T1000 (cell line): ENCODE measurements around the gene CCDC142.
"Not testable (repeated sequence)": the region's sequence is repeated elsewhere in the genome, so short reads cannot be mapped to it uniquely, and the experiment has no call there.

Source experiments
- DNase-seq: peaks from one replicate; lab custom pipeline; 2025; ENCODE audit warnings: mixed read lengths; lab: John Stamatoyannopoulos, UW

CCDC142 gene

DNA sequence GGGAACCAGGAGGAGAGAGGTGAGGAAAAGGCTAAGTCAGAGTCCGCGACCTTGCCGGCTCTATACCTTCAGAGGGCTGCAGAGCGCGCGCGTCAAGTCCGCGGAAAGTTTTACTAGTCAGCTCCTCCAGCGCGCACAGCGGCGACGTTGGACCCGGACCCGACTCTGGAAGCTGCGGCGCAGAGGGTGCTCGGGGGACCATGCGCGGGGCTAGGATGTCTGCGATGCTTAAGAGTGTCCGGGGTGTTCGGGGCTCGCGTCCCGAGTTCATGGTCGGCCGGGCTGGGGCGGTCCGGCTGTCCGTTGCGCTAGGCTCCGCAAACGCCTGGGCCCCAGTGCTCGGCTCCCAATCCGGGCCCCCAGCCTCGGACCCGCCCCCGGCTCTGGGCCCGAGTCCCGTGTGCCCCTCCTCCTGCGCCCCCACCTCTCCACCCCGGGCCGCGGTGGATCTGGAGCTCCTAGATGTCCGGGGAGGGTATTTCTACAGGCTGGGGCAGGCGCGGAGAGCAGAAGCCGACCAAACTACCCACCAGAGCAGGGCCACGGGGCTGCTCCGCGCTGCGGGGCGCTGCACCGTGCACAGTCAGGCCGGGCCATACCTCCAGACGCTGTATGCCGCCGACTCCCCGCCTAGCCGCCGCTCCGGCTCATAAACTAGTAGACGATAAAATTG, 16.6 kb upstream of the CCDC142 start, which contains the start of gene LBX2:
Gene LBX2 (minus strand): TSS at position 337 of the 673 bp plus-strand sequence. CDS start 66 bp downstream, at position 271.
- no peak for DNase-seq

DNA sequence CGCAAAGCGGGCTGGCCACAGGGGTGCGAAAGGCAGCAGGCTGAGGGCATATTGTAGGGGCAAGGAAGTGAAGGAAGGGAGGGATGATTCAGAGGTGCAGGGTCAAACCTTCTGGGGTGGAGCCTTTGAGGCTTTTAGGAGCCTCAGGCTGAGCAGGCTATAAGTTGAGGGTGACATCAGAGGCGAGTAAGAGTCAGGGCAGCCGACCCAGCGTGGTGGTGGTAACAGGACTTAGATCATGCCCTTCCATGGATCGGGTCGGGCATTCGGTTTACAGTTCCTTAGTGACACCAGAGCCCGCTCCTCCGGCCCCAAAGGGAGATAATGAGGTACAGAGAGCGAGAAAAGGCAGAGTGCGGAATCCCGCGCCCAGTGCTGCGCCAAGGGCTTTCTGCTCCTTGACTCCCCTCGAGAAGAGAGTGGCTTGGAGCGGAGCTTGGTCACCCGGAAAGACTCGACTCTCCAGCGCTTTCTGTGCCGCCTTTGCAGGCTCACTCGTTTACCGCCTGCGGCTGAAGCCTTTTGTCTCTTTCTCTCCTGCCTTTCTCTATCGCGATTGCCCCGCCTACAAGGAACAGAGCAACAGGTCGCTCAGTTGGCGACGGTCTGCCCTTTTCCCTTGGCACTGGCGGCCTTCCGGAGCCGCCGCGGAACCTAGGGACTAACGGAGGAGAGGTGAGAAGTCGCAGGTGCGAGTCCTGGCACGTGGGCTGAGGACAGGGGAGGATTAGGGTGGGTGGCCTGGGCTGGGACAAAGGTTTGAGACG, 15.9 kb upstream of the CCDC142 start:
- no peak for DNase-seq

DNA sequence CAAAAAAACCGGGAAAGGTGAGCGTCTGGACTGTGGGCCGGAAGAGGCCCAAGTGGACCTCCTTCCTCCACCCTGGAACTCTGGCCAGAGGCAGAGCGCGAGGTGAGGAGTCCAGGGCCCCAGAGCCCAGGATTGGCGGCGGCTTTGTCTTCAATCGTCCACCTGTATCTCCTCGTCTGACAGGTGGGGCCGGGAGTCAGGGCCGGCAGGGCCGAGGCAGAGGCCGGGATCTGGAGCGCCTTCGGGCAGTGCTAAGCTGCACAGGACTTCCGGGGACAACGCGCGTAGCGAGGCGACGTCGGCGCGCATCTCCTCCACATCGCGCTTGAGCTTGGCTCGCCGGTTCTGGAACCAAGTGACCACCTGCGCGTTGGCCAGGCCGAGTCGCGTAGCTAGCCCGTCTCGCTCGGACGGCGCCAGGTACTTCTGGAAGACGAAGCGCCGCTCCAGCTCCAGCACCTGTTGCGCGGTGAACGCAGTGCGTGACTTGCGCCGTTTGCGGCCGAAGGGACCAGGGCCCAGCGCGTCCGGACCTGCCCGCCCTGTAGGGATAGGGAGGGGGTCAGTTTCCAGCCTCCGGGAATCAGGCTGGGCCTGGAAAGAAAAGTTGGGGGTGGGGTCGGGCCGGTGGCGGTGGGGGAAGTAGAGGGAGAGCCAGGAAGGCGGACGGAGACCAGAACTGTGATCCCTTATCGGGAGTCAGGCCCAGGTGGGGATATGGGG, 15.1 kb upstream of the CCDC142 start:
- no peak for DNase-seq

DNA sequence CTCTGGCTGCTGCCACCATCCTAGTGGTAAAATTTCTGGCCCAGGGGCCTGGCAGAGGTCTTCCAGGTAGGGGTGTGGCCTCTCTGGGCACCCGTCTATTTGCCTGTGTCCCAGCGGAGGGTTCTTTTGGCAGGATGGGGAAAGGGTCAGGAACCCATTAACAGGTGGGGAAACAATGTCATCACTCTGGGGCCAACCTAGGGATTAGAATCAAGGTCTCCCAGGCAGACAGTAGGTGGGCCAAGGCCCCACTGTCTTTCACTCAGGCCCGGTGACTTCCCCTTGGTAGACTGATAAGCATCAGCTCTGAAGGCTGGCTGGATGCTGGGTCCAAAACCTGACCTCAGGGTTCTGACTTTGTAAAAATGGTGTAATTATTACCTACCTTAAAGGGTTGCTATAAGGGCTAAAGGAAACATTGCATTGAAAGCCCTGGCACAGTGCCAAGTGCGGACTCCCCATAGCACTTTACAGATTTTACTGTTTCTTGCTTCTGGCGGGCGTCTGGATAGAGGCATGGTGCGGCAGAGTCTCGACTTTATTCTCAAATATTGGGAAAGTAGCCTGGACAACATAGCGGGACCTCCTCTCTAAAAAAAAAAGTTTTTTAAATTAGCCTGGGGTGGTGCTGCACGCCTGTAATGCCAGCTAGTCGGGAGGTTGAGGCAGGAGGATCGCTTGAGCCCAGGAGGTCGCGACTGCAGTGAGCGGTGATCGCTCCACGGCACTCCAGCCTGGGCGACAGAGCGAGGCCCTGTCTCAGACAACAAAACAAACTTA, 14.4 kb upstream of the CCDC142 start:
- no peak for DNase-seq

DNA sequence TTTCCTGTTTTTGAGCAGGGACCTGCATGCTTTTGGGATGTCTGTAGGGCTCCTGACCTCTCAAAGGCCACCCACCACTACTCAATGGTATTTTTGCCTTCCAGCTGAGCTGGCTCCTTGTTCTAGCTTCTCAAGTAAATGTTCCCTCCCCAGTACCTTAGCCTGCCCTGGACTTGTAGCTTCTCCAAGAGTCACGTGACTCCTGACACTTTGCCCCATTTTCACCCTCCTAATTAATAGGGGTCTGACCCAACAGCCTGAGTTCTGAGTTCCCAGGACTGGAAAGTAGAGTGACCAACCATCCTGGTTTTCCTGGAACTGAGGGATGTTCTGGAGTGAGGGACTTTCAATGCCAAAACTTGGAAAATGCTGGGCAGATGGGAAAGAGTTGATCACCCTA, 12.6 kb upstream of the CCDC142 start:
- no peak for DNase-seq

DNA sequence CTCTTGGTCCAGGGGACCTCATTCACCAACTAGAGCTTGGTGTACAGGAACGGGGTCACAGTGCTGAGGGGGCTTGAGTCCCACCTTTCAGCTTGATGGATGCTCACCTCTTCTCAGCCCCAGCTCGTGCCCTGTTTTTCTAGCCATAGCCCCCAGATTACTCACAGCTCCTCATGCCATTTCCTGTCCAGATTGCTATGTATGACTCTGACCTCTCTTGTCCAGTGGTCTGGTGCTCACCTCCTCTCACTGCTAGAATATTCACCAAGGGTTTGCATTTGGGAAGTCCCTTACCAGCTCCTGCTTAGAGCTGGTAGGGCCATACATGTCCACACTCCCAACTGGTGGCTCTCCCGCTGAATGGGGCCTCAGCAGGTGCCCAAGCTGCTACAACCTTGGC, 10.7 kb upstream of the CCDC142 start:
- DNase-seq = no peak

DNA sequence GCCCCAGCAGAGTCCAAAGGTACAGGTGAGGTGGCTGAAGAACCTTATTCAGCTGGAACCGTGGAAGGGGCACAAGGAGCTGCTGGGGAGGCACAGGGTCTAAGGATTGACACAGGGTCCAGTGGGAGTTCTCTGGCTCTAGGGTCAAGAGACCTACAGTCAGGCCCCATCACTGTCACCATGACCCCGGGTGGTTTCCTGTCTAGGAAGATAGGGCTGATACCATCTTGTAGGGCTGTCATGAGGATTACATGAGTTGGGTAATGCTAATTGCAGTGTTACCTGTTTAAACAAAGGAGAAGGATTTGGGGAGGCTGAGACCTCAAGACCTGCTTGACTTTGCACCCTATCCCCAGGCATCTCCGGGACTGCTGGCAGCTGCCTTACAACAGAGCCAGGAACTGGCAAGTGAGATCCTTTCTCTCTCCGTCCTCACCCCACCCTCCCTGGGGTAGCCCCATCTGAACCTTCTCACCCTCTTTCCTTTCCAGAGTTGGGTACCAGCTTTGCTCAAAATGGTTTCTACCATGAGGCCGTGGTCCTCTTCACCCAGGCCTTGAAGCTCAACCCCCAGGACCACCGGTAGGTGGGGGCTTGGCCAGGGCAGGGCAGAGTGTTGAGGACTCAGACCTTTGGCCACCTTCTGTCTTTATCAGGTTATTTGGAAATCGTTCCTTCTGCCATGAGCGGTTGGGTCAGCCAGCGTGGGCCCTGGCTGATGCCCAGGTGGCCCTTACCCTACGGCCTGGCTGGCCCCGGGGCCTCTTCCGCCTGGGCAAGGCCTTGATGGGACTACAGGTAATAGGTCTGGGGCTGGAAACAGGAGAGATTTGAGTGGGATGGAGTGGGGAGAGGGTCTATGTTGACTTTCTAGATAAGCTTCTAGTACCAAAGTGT, 9.1 kb upstream of the CCDC142 start:
- DNase-seq = no peak

DNA sequence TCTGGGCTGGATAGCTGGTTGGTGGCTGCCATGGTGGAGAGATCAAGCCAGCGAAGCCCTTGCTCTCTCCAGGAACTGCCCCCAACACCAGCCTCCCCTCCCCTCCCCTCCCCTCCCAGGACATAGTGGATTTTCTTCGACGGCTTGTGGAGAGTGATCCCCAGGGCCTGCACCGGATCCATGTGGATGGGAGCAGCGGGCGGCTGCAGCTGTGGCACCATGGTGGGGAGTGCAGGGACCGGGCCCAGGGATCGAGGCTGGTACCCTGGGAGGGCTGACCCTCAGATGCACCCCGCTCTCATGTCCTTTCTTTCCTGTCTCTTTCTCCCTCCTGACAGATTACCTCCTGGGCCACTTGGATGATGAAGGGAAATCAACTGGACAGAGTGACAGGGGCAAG, 7.1 kb upstream of the CCDC142 start:
- no peak for DNase-seq

DNA sequence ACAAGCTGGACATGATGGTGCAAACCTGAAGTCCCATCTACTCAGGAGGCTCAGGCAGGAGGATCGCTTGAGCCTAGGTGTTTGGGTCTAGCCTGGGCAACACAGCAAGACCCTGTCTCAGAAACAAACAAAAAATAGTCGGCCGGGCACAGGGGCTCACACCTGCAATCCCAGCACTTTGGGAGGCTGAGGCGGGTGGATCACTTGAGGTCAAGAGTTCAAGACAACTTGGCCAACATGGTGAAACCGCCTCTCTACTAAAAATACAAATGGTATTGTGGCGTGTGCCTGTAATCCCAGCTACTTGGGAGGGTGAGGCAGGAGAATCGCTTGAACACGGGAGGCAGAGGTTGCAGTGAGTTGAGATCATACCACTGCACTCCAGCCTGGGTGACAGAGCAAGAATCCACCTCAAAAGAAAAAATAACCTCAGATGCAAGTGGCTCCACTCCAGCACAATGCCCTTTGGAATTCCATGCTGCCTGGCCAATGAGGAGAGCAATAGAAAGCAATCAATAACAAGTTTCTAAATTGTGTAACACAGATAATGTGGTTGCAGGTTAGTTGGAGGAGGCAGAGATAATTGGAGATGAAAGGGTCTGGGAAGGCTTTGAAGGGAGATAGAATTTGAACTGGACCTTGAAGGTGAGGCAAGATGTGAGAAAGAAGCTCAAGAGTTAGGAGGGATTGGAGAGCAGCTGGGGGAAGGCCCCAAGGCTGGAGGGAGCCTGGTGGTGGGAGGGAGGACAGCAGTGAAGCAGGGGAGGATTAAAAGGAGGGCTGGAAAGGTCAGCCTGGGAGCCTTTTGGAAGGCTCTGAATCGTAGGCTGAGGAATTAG, 6.1 kb upstream of the CCDC142 start:
- no peak for DNase-seq

DNA sequence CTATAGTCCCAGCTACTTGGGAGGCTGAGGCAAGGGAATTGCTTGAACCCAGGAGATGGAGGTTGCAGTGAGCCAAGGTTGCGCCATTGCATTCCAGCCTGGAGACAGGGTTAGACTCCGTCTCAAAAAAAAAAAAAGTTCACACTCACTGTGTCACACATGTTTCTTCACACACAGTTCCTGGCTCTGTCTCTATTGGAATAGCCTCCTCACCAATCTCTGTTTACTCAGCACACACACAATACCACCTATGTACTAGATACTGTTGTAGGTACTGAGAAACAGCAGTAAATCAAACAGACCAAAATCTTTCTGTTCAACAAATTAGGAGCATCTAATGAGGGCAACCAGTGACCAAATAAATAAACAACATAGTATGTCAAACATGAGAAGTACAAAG, 3.3 kb upstream of the CCDC142 start:
- DNase-seq = no peak

DNA sequence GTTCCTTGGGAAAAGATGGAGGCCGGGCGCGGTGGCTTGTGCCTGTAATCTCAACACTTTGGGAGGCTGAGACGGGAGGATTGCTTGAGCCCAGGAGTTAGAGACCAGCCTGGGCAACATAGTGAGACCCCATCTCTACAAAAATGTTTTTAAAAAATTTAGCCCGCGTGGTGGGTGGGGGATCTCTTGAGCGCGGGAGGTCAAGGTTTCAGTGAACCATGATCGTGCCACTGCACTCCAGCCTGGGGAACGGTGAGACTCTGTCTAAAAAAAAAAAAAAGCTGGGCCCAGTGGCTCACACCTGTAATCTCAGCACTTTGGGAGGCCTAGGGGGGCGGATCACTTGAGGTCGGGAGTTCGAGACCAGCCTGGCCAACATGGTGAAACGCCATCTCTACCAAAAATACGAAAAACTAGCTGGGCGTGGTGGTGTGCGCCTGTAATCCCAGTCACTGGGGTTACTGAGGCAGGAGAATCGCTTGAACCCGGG, 922 bp upstream of the CCDC142 start:
- not testable (repeated sequence) for DNase-seq

DNA sequence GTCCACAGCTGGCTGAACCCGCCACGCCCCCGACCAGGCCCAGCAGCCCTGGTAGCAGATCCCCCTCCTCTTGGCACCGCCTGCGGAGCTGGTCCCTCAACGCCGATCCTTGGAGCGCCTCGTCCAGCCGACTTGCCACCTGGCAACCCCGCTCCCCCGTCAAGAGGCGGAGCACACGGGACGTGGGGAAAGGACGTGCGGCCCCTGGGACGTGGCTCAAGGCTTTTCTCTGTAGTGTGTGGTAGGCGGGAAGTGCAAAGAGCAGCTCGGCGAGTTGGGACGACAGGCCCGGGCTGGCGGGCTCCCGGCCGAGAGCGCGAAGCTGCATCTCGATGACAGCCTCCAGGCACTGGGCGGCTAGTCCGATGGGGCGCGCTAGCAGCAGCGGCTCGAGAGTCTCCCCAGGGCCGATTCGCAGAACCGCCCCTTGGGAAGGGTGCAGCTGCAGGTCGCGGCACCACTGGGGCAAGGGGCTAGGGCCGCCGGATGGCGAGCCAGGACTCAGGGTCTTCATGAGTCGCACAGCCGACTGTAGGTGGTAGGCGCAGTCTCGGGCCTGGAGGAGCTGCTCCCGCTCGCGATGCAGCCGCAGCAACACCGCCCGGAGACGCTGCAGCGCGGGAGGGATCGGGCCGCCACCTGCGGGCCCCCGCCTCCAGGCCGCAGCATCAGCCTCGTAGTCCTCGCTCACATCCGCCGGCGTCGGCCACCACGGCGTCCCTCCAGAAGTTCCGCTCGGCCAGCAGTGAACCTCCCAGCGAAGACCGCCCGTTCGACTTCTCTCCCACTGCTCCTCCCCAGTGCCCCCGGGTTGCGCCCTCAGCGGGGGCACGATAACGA, 617 bp downstream of the CCDC142 start:
- DNase-seq = no peak

DNA sequence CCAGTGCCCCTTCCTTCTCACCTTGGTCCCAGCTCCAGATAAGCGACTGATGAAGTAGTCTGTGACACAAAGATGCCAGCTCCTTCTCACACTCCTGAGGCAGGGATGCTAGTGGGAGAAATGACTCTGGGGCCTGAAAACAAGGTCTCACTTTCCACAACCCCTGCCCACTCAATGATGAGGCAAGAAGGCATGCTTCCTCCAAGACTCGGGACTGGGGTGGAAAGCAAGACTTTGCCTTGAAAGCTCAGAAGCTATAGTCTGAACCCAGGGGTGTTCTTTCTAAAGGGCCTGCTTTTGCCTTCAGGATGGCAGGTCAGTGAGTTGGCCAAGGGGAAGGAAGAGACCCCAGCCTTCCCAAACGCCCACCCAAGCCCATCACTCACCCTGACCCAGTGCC, 1.4 kb downstream of the CCDC142 start:
- DNase-seq = no peak

DNA sequence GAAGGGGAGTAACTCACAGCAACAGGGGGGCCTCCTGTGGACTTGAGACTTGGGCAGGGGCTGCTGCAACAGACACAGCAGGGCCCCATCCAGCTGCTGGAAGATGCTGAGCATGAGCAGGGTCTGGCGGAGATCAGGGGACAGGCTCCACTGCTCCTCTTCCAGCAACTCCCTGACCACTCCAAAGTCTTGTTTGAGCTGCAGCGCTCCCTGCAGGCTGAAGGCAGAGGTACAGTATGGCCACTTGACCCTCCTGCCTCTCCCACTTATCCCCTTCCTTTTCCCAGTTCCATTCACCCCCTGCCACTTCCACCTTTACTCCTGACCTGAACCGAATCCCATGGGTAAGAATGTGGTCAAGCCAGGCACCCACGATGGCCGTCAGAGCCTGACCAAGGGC, 7.9 kb downstream of the CCDC142 start:
- DNase-seq = no peak

DNA sequence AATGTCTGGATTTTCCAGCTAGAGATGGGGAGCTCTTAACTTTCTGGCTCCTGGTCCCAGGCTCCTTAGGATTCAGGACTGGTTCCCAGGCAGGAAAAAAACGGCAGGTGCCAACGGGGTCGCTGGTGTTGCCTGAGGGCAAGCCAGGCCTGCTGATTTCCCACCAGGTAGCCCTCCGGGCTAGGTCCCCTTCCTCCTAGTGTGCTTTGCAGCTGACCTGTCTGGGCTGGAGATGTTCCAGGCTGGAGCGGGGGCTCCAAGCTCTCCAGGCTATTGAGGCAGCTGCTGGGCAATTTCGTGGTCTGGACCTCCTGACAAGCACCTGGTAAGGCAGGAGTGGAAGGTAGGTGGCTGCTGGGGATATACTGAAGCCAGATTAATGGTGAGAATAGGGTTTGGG, 8.3 kb downstream of the CCDC142 start:
- DNase-seq = no peak

DNA sequence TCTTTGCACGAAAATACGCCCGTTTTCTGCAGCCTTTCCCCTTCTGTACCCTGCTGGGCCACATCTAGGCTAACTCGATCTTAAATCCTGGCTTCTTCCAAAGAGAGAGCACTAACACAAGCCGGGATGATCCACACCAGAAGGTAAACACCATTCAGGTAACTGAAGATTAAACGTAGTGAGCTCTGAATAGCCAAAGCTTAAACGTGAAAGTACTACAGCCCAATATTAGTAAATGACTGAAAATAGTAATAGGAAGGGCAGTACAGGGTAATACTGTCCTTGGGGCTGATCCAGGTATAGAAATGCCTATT, 9.9 kb downstream of the CCDC142 start:
- DNase-seq = no peak

DNA sequence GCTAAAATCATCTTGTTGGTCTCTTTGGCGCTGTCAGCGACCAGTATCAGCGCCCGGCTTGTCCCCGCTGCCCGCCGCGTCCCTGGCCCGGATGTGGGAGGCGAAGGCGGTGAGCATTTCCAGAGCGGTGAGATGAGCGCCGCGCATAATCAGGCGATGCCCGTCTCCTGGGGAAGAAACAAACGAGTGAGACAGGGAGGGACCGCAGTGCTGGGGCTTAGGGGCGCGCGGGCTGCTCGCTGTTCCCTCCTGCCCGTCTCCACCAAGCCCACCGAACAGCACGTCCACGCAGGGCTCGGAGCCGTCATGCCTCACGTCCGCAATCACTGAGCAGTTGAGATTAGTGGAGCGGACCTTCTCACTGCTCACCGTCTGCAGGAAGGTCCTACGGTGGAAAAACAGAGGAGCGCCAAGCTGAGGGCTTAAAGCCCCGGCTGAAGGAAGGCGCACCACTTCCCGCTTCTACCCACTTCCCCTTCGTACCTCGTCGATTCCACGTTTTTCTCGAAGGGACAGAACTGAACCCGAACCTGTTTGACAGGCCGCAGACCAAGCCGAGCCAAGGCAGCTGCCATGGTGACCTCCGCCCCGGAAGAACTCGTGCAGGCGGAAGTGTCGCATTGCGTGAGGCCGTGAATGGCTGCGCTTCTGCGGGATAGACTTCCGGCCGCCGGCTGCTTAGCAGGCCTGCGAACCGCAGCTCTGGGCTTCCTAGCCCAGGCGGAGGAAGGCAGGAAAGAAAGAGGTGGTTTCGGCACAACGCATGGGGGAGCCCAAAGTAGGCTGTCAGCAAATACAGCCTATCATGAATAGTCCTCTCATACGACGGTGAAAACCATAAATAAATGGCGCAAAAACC, 10.5 kb downstream of the CCDC142 start, which contains the start of gene MRPL53:
Gene MRPL53 (minus strand): TSS at position 595 of the 859 bp plus-strand sequence. CDS start 20 bp downstream, at position 575.
- peak; percentile 77 for DNase-seq
